ENCODE data around the gene TSKS. TPM values are rescaled to one million over a fixed set of nuclear protein-coding genes. Genes with fewer than 3 reads are reported as not detected.

Gene TSKS
- total and polyA plus RNA-seq, 2 donors (not counting 1 experiment from before 2014, with no cell fraction given): not detected

- H3K4me2 ChIP-seq (ENCODE audit: extremely low read depth, insufficient read depth, low read length): no peak overlapping the region
- H3K27ac ChIP-seq (ENCODE audit: insufficient read depth, low read length): no peak overlapping the region
- H3K36me3 ChIP-seq (ENCODE audit: control insufficient read depth, insufficient read depth, low read length): peaks cover 5% of the 10 kb centered on the region
- H2AFZ ChIP-seq (ENCODE audit: low read length): no peak overlapping the region
- peaks cover 54% of the 10 kb centered on the region for H3K79me2 ChIP-seq (ENCODE audit: control insufficient read depth, insufficient read depth, low read length)
- no peak overlapping the region for H3K4me3 ChIP-seq (replicated peaks in 1 of 4; ENCODE audit: control extremely low read depth in 1 of 4, insufficient read depth in 1 of 4, low read depth in 3 of 4, low read length in 4 of 4)
- no peaks in the 10 kb centered on the region for H3K4me1 ChIP-seq (ENCODE audit: control insufficient read depth, extremely low read depth, insufficient read depth, low read length)
- no peaks in the 10 kb centered on the region for H3K9me3 ChIP-seq (ENCODE audit: control insufficient read depth, insufficient read depth, low read depth, low read length)
- DNase-seq (ENCODE audit: low read depth in 2 of 2): no peak
- H3K9ac ChIP-seq (ENCODE audit: insufficient read depth, low read length): no peak overlapping the region
- H4K20me1 ChIP-seq (ENCODE audit: control insufficient read depth, extremely low read depth, insufficient read depth, low read length): no peaks in the 10 kb centered on the region
- TF ChIP-seq EZH2 (IDR thresholded peaks at IDR 0.05; ENCODE audit: low read length, missing control alignments) (no peak), CTCF (conservative IDR thresholded peaks at IDR 0.05 in 1 of 2, IDR thresholded peaks at IDR 0.05 in 1 of 2; ENCODE audit: low read depth in 1 of 2, low read length in 2 of 2) (no peak)
- no peaks in the 10 kb centered on the region for H3K27me3 ChIP-seq (ENCODE audit: control insufficient read depth, insufficient read depth, low read length)
Measured at GRCh38 chr19:49776371-49776764, 13.3 kb upstream of the TSKS start.

GRCh38 chr19:49775742-49776370, 12.8 kb upstream of the TSKS start:
- H3K27me3 ChIP-seq (ENCODE audit: control insufficient read depth, insufficient read depth, low read length): no peaks in the 10 kb centered on the region

GRCh38 chr19:49774969-49775368, 11.9 kb upstream of the TSKS start:
- H3K27me3 ChIP-seq (ENCODE audit: control insufficient read depth, insufficient read depth, low read length): no peaks in the 10 kb centered on the region
- TF ChIP-seq CTCF (conservative IDR thresholded peaks at IDR 0.05 in 1 of 2, IDR thresholded peaks at IDR 0.05 in 1 of 2; ENCODE audit: low read depth in 1 of 2, low read length in 2 of 2) (no peak), EZH2 (IDR thresholded peaks at IDR 0.05; ENCODE audit: low read length, missing control alignments) (no peak)
- no peak overlapping the region for H3K4me3 ChIP-seq (replicated peaks in 1 of 4; ENCODE audit: control extremely low read depth in 1 of 4, insufficient read depth in 1 of 4, low read depth in 3 of 4, low read length in 4 of 4)
- no peak for DNase-seq (ENCODE audit: low read depth in 2 of 2)
- no peaks in the 10 kb centered on the region for H3K4me1 ChIP-seq (ENCODE audit: control insufficient read depth, extremely low read depth, insufficient read depth, low read length)
- no peak overlapping the region for H3K27ac ChIP-seq (ENCODE audit: insufficient read depth, low read length)
- no peak overlapping the region for H3K4me2 ChIP-seq (ENCODE audit: extremely low read depth, insufficient read depth, low read length)
- peaks cover 57% of the 10 kb centered on the region for H3K79me2 ChIP-seq (ENCODE audit: control insufficient read depth, insufficient read depth, low read length)
- H3K9ac ChIP-seq (ENCODE audit: insufficient read depth, low read length): no peak overlapping the region
- no peaks in the 10 kb centered on the region for H4K20me1 ChIP-seq (ENCODE audit: control insufficient read depth, extremely low read depth, insufficient read depth, low read length)
- peaks cover 2% of the 10 kb centered on the region for H3K36me3 ChIP-seq (ENCODE audit: control insufficient read depth, insufficient read depth, low read length)
- H2AFZ ChIP-seq (ENCODE audit: low read length): no peak overlapping the region
- no peaks in the 10 kb centered on the region for H3K9me3 ChIP-seq (ENCODE audit: control insufficient read depth, insufficient read depth, low read depth, low read length)

More at GRCh38 chr19:49775742-49776370, 12.8 kb upstream of the TSKS start:
- no peaks in the 10 kb centered on the region for H4K20me1 ChIP-seq (ENCODE audit: control insufficient read depth, extremely low read depth, insufficient read depth, low read length)
- no peaks in the 10 kb centered on the region for H3K9me3 ChIP-seq (ENCODE audit: control insufficient read depth, insufficient read depth, low read depth, low read length)
- H3K4me3 ChIP-seq (replicated peaks in 1 of 4; ENCODE audit: control extremely low read depth in 1 of 4, insufficient read depth in 1 of 4, low read depth in 3 of 4, low read length in 4 of 4): no peak overlapping the region
- no peak overlapping the region for H3K4me2 ChIP-seq (ENCODE audit: extremely low read depth, insufficient read depth, low read length)
- no peaks in the 10 kb centered on the region for H3K4me1 ChIP-seq (ENCODE audit: control insufficient read depth, extremely low read depth, insufficient read depth, low read length)
- H3K36me3 ChIP-seq (ENCODE audit: control insufficient read depth, insufficient read depth, low read length): peaks cover 4% of the 10 kb centered on the region
- TF ChIP-seq CTCF (conservative IDR thresholded peaks at IDR 0.05 in 1 of 2, IDR thresholded peaks at IDR 0.05 in 1 of 2; ENCODE audit: low read depth in 1 of 2, low read length in 2 of 2): no peak
- TF ChIP-seq EZH2 (IDR thresholded peaks at IDR 0.05; ENCODE audit: low read length, missing control alignments): no peak
- no peak overlapping the region for H2AFZ ChIP-seq (ENCODE audit: low read length)
- no peak overlapping the region for H3K27ac ChIP-seq (ENCODE audit: insufficient read depth, low read length)
- DNase-seq (ENCODE audit: low read depth in 2 of 2): no peak
- peaks cover 54% of the 10 kb centered on the region for H3K79me2 ChIP-seq (ENCODE audit: control insufficient read depth, insufficient read depth, low read length)
- H3K9ac ChIP-seq (ENCODE audit: insufficient read depth, low read length): no peak overlapping the region

Measured in fibroblast of lung (primary cell).